GM23338 (cell line): ENCODE data around the gene EMILIN2. TPM values are rescaled to one million over a fixed set of nuclear protein-coding genes. Genes with fewer than 3 reads are reported as not detected.

ENCODE experiments used
- ATAC-seq: fragments of 200-7000 bp; cut with Tn5 transposase; 3 replicates; pipeline ENCODE4 v1.9.1; 2020
- DNase-seq: peaks from one replicate; pipeline ENCODE4 v3.0.0-alpha.2; 2015; ENCODE audit warnings: low spot score
- H2AFZ ChIP-seq: fragments of 200-600 bp; sonication (generic); 2 replicates; pipeline ENCODE4 v1.8.0; 2016; ENCODE audit warnings: antibody characterized with exemption, mild to moderate bottlenecking, moderate library complexity
- H3F3A ChIP-seq: fragments of 200-600 bp; sonication (generic); replicated peaks from 2 replicates; pipeline ENCODE4 v1.8.0; 2017; ENCODE audit warnings: antibody characterized with exemption, mixed run types, low read depth
- H3K27ac ChIP-seq: fragments of 200-600 bp; sonication (generic); 2 replicates; pipeline ENCODE4 v1.6.1; 2016; ENCODE audit warnings: low read depth
- H3K27me3 ChIP-seq: fragments of 200-600 bp; sonication (generic); 2 replicates; pipeline ENCODE4 v1.8.0; 2016; ENCODE audit warnings: mild to moderate bottlenecking, mixed run types, moderate library complexity; ENCODE audit not compliant: insufficient read depth
- H3K36me3 ChIP-seq: fragments of 200-600 bp; sonication (generic); 2 replicates; pipeline ENCODE4 v1.8.0; 2016; ENCODE audit warnings: mild to moderate bottlenecking; ENCODE audit not compliant: insufficient read depth
- H3K4me1 ChIP-seq: fragments of 200-600 bp; sonication (generic); 2 replicates; pipeline ENCODE4 v1.8.0; 2016; ENCODE audit warnings: mild to moderate bottlenecking, moderate library complexity; ENCODE audit not compliant: insufficient read depth
- H3K4me2 ChIP-seq: fragments of 200-600 bp; sonication (generic); 2 replicates; pipeline ENCODE4 v1.7.1; 2017; ENCODE audit warnings: mixed run types
- H3K4me3 ChIP-seq: fragments of 200-600 bp; sonication (generic); 2 replicates; pipeline ENCODE4 v1.6.1; 2016; ENCODE audit warnings: mixed run types
- H3K79me2 ChIP-seq: fragments of 200-600 bp; sonication (generic); replicated peaks from 2 replicates; pipeline ENCODE4 v1.8.0; 2017; ENCODE audit warnings: mild to moderate bottlenecking; ENCODE audit not compliant: insufficient read depth
- H3K9me2 ChIP-seq: fragments of 200-600 bp; sonication (generic); 2 replicates; pipeline ENCODE4 v1.8.0; 2017; ENCODE audit not compliant: insufficient read depth
- H4K20me1 ChIP-seq: fragments of 200-600 bp; sonication (generic); replicated peaks from 2 replicates; pipeline ENCODE4 v1.8.0; 2017; ENCODE audit warnings: mild to moderate bottlenecking; ENCODE audit not compliant: insufficient read depth
- H3K27ac Mint-ChIP-seq: 2 replicates; pipeline ENCODE4 v1.8.0; 2020; ENCODE audit warnings: inconsistent platforms, mild to moderate bottlenecking, moderate library complexity, mixed read lengths
- H3K27me3 Mint-ChIP-seq: 3 replicates; pipeline ENCODE4 v1.8.0; 2022; ENCODE audit warnings: low read depth, mild to moderate bottlenecking, moderate library complexity, mixed read lengths, inconsistent platforms; ENCODE audit not compliant: insufficient read depth, poor library complexity
- H3K36me3 Mint-ChIP-seq: 3 replicates; pipeline ENCODE4 v1.8.0; 2021; ENCODE audit warnings: low read depth, mild to moderate bottlenecking, inconsistent platforms, moderate library complexity, mixed read lengths
- H3K4me1 Mint-ChIP-seq: 3 replicates; pipeline ENCODE4 v1.8.0; 2020; ENCODE audit warnings: mild to moderate bottlenecking, inconsistent platforms, mixed read lengths
- H3K4me3 Mint-ChIP-seq: 3 replicates; pipeline ENCODE4 v1.8.0; 2021; ENCODE audit warnings: moderate library complexity, mild to moderate bottlenecking, inconsistent platforms, mixed read lengths
- H3K9me3 Mint-ChIP-seq: 3 replicates; pipeline ENCODE4 v1.8.0; 2020; ENCODE audit warnings: moderate library complexity, mild to moderate bottlenecking, inconsistent platforms, mixed read lengths
- CTCF ChIP-seq, 2 experiments: fragments of 200-600 bp in 1 of 2; sonication (generic) in 1 of 2; conservative IDR thresholded peaks; 2 replicates each; pipeline versions ENCODE4 v1.5.1 to v1.6.1; 2016 to 2017; ENCODE audit warnings: antibody characterized with exemption in 2 of 2, low read depth in 2 of 2, mild to moderate bottlenecking in 2 of 2, moderate library complexity in 1 of 2
- JUNB ChIP-seq: IDR thresholded peaks from one replicate; pipeline ENCODE4 v1.6.1; 2016; ENCODE audit warnings: antibody characterized with exemption; ENCODE audit not compliant: unreplicated experiment
- NANOG ChIP-seq: IDR thresholded peaks from 2 replicates; pipeline ENCODE4 v1.6.1; 2016; ENCODE audit warnings: antibody characterized with exemption, borderline replicate concordance
- POLR2AphosphoS5 ChIP-seq: IDR thresholded peaks from 2 replicates; pipeline ENCODE4 v1.6.1; 2016; ENCODE audit warnings: antibody characterized with exemption, low read depth
- STAT1 ChIP-seq: IDR thresholded peaks from one replicate; pipeline ENCODE4 v1.6.1; 2016; ENCODE audit warnings: antibody characterized with exemption; ENCODE audit not compliant: unreplicated experiment
- ZNF114 ChIP-seq: fragments of 250-450 bp; sonication (Bioruptor Pico); IDR thresholded peaks from 2 replicates; pipeline ENCODE4 v1.5.0; 2020; ENCODE audit warnings: mild to moderate bottlenecking, moderate library complexity
- ZNF462 ChIP-seq: fragments of 250-450 bp; sonication (Bioruptor Pico); IDR thresholded peaks from 2 replicates; pipeline ENCODE4 v1.5.0; 2020; ENCODE audit warnings: mild to moderate bottlenecking, moderate library complexity
- polyA plus RNA-seq: library from polyadenylated mRNA; unstranded; fragments of >200 nt; fragmentation: Nextera tagmentation; extraction: Ambion mirVana; gene quantifications from 2 replicates; pipeline ENCODE4 v1.2.1, GENCODE V29; 2016
- total RNA-seq: library from RNA; depleted of rRNA; stranded (reverse); fragments of >200 nt; shearing (Covaris generic); gene quantifications from 2 replicates; pipeline ENCODE4 v1.2.3, GENCODE V29; 2014

EMILIN2 gene
- total and polyA plus RNA-seq, 2 experiments from 2014 or later, result 3.0 to 11.6 TPM

- TF ChIP-seq ZNF462 (no peak), STAT1 (no peak)
Measured at GRCh38 chr18:2924920-2925319, 78.1 kb downstream of the EMILIN2 start (continued).

GRCh38 chr18:2926528-2926927 lies 79.7 kb downstream of the EMILIN2 start:
- H3K4me2 ChIP-seq, result no peak overlapping the region
- DNase-seq (no peak), ATAC-seq (no peak)
- no peaks in the 10 kb centered on the region for H3K27me3 ChIP-seq
- H3K4me1 ChIP-seq, result no peaks in the 10 kb centered on the region
- no peaks in the 10 kb centered on the region for H3K79me2 ChIP-seq
- Mint-ChIP-seq H3K4me1 (no peaks in the 10 kb centered on the region; the same call in 2 of the 3 replicates), H3K9me3 (no peaks in the 10 kb centered on the region), H3K27me3 (no peaks in the 10 kb centered on the region), H3K27ac (no peak overlapping the region), H3K36me3 (peaks cover 31% of the 10 kb centered on the region), H3K4me3 (no peak overlapping the region)
- H3K4me3 ChIP-seq, result no peak overlapping the region
- H4K20me1 ChIP-seq, result no peaks in the 10 kb centered on the region
- no peak overlapping the region for H2AFZ ChIP-seq
- no peak for TF ChIP-seq ZNF114
- no peak for TF ChIP-seq ZNF462
- TF ChIP-seq CTCF (conservative IDR thresholded peaks at IDR 0.05; ENCODE audit: low read depth in 2 of 2), result no peak; a peak in 1 of 4 replicates
- no peak for TF ChIP-seq NANOG
- no peak for TF ChIP-seq POLR2AphosphoS5
- TF ChIP-seq JUNB, result no peak
- H3K9me2 ChIP-seq, result no peaks in the 10 kb centered on the region
- H3K27ac ChIP-seq, result no peak overlapping the region
- H3K36me3 ChIP-seq, result peaks cover 5% of the 10 kb centered on the region; the same call in 1 of the 2 replicates
- H3F3A ChIP-seq, result no peaks in the 10 kb centered on the region
